Stimulated activated naive B cell treated with anti-CD40 and anti-IgM and Interleukin-4, amounts not matched to agents 10 μg/mL and 1 μg/mL and 100 μg/mL, for 72 hours (primary cell): ENCODE data around the gene GNG4.
A peak's percentile ranks its signal among the peaks of the same experiment; 100 is the strongest.

Source experiments
- ATAC-seq, 2 donors: fragments of 150-1000 bp; cut with Tn5 transposase; replicated peaks; 2 replicates each; pipeline ENCODE4 v1.10.0; 2021; ENCODE audit warnings: moderate library complexity in 1 of 2
- DNase-seq: peaks from one replicate; pipeline ENCODE4 v3.0.0; 2021
- H3K27ac Mint-ChIP-seq: one replicate; pipeline ENCODE4 v1.8.0; 2022; ENCODE audit warnings: mild to moderate bottlenecking, mixed read lengths
- H3K27me3 Mint-ChIP-seq, 2 donors: one replicate each; pipeline ENCODE4 v1.8.0; 2022; ENCODE audit warnings: mixed read lengths in 2 of 2
- H3K36me3 Mint-ChIP-seq, 2 donors: one replicate each; pipeline ENCODE4 v1.8.0; 2022; ENCODE audit warnings: mixed read lengths in 2 of 2, mild to moderate bottlenecking in 1 of 2
- H3K4me1 Mint-ChIP-seq, 2 donors: one replicate each; pipeline ENCODE4 v1.8.0; 2022; ENCODE audit warnings: mixed read lengths in 2 of 2, mild to moderate bottlenecking in 1 of 2
- H3K4me3 Mint-ChIP-seq, 2 donors: one replicate each; pipeline ENCODE4 v1.8.0; 2022; ENCODE audit warnings: mild to moderate bottlenecking in 2 of 2, mixed read lengths in 2 of 2, moderate library complexity in 1 of 2
- H3K9me3 Mint-ChIP-seq, 2 donors: one replicate each; pipeline ENCODE4 v1.8.0; 2022; ENCODE audit warnings: mixed read lengths in 2 of 2, mild to moderate bottlenecking in 1 of 2

GNG4 gene

DNA sequence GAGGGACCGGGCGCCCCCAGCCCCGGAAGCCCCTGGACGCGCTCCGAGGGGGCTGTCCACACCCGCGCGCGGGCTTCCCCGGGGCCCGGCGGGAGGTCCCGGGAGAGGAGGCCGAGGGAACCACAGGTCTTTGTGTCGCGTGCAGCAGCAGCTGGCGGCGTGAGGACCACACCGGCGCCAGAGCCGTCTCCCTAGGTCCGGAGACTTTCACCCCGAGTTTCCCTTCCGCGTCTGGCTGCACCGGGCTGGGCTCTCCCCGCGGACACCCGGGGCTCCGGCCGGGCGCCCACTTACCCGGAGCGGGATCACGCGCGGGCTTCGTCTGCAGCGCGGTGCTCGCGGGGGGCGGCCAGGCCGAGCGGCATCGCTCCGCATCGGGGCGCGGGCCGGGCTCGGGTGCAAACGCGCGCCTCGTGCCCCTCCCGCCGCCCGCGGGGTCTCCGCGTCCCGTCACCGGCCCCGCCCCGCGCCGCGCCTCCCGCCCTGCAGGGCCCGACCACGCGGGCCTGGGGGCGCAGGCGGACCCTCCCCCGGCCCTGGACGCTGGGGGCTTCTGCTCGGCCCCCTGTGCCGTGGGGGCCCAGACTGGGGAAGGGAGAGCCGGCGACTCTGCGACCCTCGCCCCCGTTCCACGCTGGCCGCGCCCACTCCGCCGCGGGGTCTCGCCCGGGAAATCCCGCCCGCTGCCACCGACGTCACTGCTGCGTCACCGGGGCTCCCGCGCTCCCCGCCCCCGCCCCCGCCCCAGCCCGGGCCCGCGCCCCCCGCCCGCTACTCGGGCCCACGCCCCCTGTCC, at the start of gene GNG4:
GNG4 (minus strand) TSS at position 417 of the 796 bp plus-strand sequence. CDS start 65,946 bp downstream, outside the sequence.
- Mint-ChIP-seq H3K27me3 (peaks cover 64 to 75% of the 10 kb centered on the region in 2 donors), H3K9me3 (peaks cover 0 to 3% of the 10 kb centered on the region in 2 donors), H3K4me3 (peak within 1 kb of the TSS; percentile 70 to 80), H3K4me1 (peaks cover 9 to 19% of the 10 kb centered on the region in 2 donors), H3K36me3 (no peaks in the 10 kb centered on the region), H3K27ac (no peak within 1 kb of the TSS)
- peak; percentile 61 to 67 for ATAC-seq
- DNase-seq, result peak; percentile 23

DNA sequence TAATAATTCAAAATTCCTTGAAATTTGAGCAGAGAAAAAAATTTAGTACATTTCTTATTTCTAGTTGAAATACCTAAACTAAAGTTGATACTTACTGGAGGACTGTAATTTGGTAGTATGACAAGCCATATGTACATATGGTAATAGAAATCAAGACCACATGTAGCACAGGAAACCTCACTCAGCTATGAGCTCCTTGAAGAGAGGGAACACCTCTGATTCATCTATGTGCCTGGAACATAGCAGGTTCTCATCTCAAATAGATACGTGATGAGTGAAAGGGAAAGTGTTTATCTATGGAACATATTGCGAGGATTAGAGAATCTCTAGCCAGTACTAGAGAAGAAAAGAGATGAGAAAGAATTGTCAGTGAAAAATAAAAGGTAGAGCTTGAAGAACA, 47.9 kb upstream of the GNG4 start:
- Mint-ChIP-seq H3K27me3 (no peaks in the 10 kb centered on the region), H3K4me1 (peaks cover 0 to 5% of the 10 kb centered on the region in 2 donors), H3K36me3 (peaks cover 41 to 69% of the 10 kb centered on the region in 2 donors), H3K9me3 (no peaks in the 10 kb centered on the region), H3K27ac (no peak overlapping the region), H3K4me3 (no peak overlapping the region)
- ATAC-seq (no peak), DNase-seq (no peak)

DNA sequence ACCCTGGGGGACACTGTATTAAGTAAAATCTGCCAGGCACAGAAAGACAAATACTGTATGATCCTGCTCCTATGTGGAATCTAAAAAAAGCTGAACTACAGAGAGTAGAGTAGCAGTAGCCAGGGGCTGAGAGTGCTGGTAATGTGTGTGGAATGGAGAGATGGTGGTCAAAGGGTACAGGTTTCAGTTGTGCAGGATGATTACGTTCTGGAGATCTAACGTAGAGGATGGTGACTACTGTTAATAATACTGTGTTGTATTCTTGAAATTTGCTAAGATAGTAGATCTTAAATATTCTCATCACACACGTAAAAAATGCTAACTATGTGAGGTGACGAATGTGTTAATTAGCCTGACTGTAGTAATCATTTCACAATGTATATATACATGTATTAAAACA, 39.8 kb upstream of the GNG4 start:
- ATAC-seq, result no peak
- H3K4me1 Mint-ChIP-seq, result no peaks in the 10 kb centered on the region
- H3K9me3 Mint-ChIP-seq, result no peaks in the 10 kb centered on the region
- DNase-seq, result no peak
- H3K27ac Mint-ChIP-seq, result no peak overlapping the region
- no peak overlapping the region for H3K4me3 Mint-ChIP-seq
- H3K36me3 Mint-ChIP-seq, result peaks cover 35 to 54% of the 10 kb centered on the region in 2 donors
- H3K27me3 Mint-ChIP-seq, result no peaks in the 10 kb centered on the region

DNA sequence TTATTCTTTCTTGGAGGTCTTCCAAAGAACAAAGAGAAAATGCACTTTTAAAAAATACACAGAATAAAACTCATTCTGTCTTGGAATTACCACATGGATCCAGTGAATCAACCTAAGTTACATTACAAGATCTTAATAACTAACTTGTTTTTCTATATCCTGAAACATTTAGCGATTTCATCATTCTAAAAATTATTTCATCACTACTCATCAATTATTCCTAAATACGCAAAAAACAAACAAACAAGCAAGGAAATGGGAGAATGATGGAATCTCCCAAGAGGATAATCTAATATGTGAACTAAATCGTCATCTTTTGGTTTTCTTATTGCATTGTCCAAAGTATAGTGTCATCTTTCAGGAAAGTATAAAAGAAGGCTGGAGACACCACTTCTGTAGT, 38.5 kb upstream of the GNG4 start:
- no peak for ATAC-seq
- Mint-ChIP-seq H3K9me3 (no peaks in the 10 kb centered on the region), H3K36me3 (peaks cover 41 to 54% of the 10 kb centered on the region in 2 donors), H3K4me1 (no peaks in the 10 kb centered on the region), H3K4me3 (no peak overlapping the region), H3K27me3 (no peaks in the 10 kb centered on the region), H3K27ac (no peak overlapping the region)
- no peak for DNase-seq

DNA sequence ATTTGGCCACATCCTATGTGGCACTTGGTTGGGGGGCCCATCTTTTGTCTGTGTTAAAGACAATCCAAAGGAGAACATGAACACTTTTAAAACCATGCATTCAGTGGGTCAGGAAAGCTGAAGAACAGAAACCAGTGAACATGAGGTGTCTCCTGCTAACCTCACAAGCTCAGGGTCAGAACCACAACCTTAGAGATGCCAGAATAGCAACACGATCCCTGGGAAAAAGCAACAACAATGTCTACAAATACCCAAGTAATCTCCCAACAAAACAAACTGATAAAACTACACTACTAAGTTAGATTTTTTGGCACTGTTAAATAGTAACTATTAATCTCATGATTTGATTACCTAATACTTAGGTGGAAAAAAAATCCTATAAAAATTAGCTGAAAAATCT, 34.1 kb upstream of the GNG4 start:
- Mint-ChIP-seq H3K27ac (no peak overlapping the region), H3K9me3 (no peaks in the 10 kb centered on the region), H3K27me3 (no peaks in the 10 kb centered on the region), H3K36me3 (peaks cover 54 to 68% of the 10 kb centered on the region in 2 donors), H3K4me1 (no peaks in the 10 kb centered on the region), H3K4me3 (no peak overlapping the region)
- ATAC-seq (no peak), DNase-seq (no peak)

DNA sequence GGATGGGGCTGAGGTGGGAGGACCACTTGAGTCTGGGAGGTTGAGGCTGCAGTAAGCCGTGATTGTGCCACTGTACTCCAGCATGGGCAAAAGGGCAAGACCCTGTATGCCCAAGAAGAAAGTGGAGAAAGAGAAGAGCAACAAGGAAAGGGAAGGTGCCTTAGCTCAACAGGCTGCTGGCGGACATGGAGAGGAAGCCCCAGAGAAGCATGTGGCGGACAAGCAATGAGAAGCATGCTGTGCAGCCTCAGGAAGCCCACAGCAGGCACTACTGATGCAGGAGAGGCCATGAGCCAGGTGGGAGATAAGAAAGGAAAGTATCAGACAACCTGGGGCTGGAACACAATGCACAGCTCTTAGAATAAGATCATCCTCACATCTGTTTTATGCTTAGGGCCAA, 32.6 kb upstream of the GNG4 start:
- Mint-ChIP-seq H3K27me3 (no peaks in the 10 kb centered on the region), H3K4me1 (no peaks in the 10 kb centered on the region), H3K9me3 (no peaks in the 10 kb centered on the region), H3K36me3 (peaks cover 52 to 59% of the 10 kb centered on the region in 2 donors), H3K27ac (no peak overlapping the region), H3K4me3 (no peak overlapping the region)
- ATAC-seq (no peak), DNase-seq (no peak)

DNA sequence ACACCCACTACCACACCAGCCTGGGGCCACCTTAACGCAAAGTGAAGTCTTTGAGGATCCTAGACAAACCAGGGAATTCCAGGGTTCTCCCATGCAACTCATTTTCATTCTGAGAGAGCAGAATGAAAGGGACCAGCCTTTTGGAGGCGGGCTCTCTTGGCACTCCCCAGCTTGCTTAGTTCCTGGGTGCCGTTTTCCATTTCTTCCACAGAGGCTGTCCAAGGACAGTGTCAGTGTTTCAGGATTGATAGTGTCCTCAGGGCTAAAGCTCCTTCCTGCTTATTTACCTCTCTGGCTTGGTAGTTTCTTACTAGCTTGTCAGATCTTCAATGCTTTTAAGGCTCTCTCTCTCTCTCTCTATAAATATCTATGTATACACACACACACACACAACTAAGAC, 30.1 kb upstream of the GNG4 start:
- peaks cover 62 to 66% of the 10 kb centered on the region in 2 donors for H3K36me3 Mint-ChIP-seq
- ATAC-seq, result no peak
- DNase-seq, result no peak
- no peaks in the 10 kb centered on the region for H3K27me3 Mint-ChIP-seq
- peaks cover 7 to 12% of the 10 kb centered on the region in 2 donors for H3K9me3 Mint-ChIP-seq
- no peak overlapping the region for H3K4me3 Mint-ChIP-seq
- no peak overlapping the region for H3K27ac Mint-ChIP-seq
- no peaks in the 10 kb centered on the region for H3K4me1 Mint-ChIP-seq

DNA sequence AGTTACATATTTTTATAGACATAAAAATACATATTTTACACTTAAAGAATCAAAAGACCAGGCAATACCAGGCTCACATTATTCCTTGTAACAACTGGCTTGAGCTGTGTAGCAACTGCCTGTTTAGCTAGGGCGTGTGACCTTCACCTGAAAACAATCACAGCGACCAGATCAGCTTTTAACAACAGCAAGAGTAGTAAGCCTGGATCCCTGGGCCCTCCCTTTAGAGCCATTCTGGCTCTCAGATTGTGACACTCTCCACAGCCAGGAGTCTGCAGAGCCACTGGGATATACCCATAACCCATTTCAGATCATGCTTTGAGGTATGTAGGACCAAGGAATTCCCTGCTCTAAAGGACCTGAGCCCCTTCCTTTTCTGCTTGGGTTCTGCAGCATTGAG, 29.4 kb upstream of the GNG4 start:
- no peaks in the 10 kb centered on the region for H3K4me1 Mint-ChIP-seq
- H3K4me3 Mint-ChIP-seq, result no peak overlapping the region
- peaks cover 65 to 67% of the 10 kb centered on the region in 2 donors for H3K36me3 Mint-ChIP-seq
- ATAC-seq (no peak), DNase-seq (no peak)
- peaks cover 7 to 12% of the 10 kb centered on the region in 2 donors for H3K9me3 Mint-ChIP-seq
- H3K27ac Mint-ChIP-seq, result no peak overlapping the region
- no peaks in the 10 kb centered on the region for H3K27me3 Mint-ChIP-seq

DNA sequence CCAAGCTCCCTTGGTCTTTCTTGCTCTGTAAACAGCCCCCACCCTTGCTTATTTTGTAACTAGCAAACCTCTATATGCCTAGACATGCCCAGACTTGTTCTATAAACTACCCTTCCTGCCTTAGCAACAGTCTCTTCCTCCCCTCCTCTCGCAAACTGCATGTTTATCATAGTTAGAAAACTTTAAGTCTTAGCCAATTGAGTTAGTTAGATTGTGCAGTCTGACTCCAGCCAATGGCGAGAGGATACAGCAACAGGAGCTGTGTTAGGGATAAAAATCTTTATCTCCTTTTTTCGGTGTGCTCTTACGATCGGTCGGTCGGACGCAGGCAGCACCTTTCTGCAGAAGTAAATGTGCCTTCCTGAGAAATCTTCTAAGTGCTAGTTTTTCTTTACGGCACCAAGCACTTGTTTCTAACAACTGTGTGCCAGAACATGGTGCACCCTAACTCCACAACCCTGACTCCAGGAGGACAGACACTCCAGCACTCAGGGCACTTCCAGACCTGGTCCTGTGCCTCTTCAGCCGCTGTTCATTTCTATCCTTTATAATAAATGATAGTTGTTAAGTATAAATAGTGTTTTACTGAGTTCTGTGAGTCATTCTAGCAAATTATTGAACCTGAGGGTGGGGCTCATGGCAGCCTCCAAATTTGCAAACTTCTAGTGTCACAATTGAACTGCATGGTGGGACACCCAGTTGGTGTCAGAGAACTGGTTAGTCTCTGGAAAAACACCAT, 25.7 kb upstream of the GNG4 start:
- peaks cover 74% of the 10 kb centered on the region in 2 donors for H3K36me3 Mint-ChIP-seq
- no peaks in the 10 kb centered on the region for H3K4me1 Mint-ChIP-seq
- H3K27ac Mint-ChIP-seq, result no peak overlapping the region
- ATAC-seq (no peak), DNase-seq (no peak)
- no peak overlapping the region for H3K4me3 Mint-ChIP-seq
- H3K9me3 Mint-ChIP-seq, result peaks cover 36 to 40% of the 10 kb centered on the region in 2 donors
- H3K27me3 Mint-ChIP-seq, result no peaks in the 10 kb centered on the region

DNA sequence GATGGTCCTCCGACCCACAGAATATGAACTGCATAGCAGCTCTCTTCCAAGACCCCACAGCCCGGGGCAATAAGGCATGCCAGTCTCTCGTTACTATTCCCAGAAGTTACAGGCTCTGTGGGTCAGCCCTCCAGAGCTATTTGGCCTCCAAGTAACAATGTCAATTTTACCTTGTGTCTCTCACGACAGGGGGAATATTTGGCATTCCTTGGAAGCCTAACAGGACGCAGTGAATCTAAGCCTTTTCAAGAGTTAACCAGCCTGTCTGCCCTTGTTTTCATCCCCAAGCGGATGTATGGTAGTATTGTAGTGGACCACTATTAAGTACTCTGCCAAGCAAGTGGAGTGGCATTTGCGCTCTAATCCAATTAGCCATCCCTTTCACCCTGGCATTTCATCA, 24.4 kb upstream of the GNG4 start:
- Mint-ChIP-seq H3K27ac (no peak overlapping the region), H3K9me3 (peaks cover 43 to 47% of the 10 kb centered on the region in 2 donors), H3K4me1 (no peaks in the 10 kb centered on the region), H3K36me3 (peaks cover 78% of the 10 kb centered on the region in 2 donors), H3K4me3 (no peak overlapping the region), H3K27me3 (no peaks in the 10 kb centered on the region)
- DNase-seq, result no peak
- no peak for ATAC-seq

DNA sequence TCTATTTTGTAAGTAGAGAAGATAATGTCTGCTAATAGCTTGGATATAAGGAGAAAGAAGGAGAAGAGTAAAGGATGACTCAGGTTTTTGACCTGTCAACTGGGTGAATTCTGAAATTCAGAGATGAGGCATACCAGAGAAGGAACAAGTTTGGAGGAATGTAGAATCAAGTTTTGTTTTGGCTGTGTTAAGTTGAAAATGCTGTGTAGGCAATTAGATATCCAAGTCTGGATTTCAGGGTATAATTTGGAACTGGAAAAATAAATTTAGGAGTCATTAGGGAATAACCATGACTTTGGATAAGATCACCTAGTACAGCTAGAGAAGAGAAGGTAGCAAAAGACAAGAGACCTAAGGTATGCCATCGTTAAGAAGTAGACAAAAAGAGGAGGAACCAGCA, 22.4 kb upstream of the GNG4 start:
- Mint-ChIP-seq H3K27ac (no peak overlapping the region), H3K9me3 (peaks cover 43 to 47% of the 10 kb centered on the region in 2 donors), H3K27me3 (no peaks in the 10 kb centered on the region), H3K4me3 (no peak overlapping the region), H3K4me1 (no peaks in the 10 kb centered on the region), H3K36me3 (peaks cover 81 to 89% of the 10 kb centered on the region in 2 donors)
- ATAC-seq (no peak), DNase-seq (no peak)

DNA sequence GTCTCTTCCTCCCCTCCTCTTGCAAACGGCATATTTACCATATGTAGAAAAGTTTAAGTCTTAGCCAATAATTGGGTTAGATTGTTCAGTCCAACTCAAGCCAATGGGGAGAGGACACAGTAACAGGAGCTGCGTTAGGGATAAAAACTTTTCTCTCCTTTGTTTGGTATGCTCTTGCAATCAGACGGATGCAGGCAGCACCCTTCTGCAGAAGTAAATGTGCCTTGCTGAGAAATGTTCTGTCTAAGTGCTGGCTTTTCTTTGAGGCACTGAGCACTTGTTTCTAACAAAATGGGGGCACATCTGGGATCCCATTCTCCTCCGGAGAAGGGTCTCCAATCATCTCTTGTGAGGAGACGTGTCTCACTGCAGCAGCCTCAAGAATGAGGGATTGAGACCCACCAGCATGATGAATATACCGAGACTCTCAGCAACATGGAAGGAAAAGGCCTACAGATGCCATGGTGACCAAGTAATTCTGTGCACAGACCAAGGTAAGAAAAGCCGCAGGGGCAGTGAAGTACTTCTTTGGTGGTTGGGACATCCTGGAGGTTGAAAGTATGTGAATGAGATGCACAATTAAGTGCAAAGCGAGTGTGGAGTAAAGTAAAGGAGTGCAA, 20.7 kb upstream of the GNG4 start:
- no peak overlapping the region for H3K27ac Mint-ChIP-seq

DNA sequence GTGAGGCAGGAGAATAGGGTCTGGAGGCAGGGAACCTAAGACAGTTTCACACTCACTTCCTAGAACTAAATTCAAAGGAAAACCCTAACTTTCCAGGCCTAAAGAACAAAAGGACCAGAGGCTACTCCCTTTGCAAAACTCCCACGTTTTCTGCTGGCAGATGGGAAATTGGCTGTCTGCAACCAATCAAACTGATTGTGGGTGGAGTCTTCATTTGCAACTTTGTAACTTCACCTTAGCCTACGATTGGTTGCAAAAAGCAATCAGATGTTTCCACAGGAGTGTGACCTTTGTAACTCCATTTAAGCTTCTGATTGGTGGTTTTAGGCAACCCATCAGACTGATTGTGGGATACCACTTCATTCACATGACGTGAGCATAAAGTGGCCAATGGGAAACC, 19.7 kb upstream of the GNG4 start:
- DNase-seq, result no peak
- Mint-ChIP-seq H3K9me3 (peaks cover 34 to 36% of the 10 kb centered on the region in 2 donors), H3K4me3 (no peak overlapping the region), H3K4me1 (no peaks in the 10 kb centered on the region), H3K36me3 (peaks cover 61 to 72% of the 10 kb centered on the region in 2 donors), H3K27ac (no peak overlapping the region), H3K27me3 (no peaks in the 10 kb centered on the region)
- ATAC-seq, result no peak

More for the DNA sequence above, 20.7 kb upstream of the GNG4 start:
- Mint-ChIP-seq H3K4me1 (no peaks in the 10 kb centered on the region), H3K27me3 (no peaks in the 10 kb centered on the region), H3K9me3 (peaks cover 39 to 42% of the 10 kb centered on the region in 2 donors), H3K36me3 (peaks cover 65 to 77% of the 10 kb centered on the region in 2 donors), H3K4me3 (no peak overlapping the region)
- ATAC-seq, result no peak
- DNase-seq, result no peak

DNA sequence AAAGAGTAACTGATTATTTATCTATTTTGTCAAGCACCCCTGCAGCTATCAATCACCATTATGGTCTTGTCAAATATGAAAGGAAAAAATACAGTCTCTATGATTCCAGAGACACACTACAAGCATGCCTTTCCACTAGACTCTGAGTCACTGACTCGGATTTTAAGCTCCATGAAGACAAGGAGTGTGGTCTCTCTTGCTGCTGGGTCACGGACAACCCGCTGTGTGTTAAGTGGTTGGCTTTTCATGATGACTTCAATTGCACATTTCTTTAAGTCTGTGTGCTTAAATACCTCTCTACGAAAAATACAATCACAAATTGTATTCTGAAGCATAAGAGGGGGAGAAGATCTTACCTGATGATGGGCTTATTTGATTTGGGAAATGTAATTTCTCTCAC, 14.0 kb upstream of the GNG4 start:
- DNase-seq, result no peak
- H3K36me3 Mint-ChIP-seq, result peaks cover 22 to 47% of the 10 kb centered on the region in 2 donors
- no peak for ATAC-seq
- H3K9me3 Mint-ChIP-seq, result no peaks in the 10 kb centered on the region
- H3K4me3 Mint-ChIP-seq, result no peak overlapping the region
- no peak overlapping the region for H3K27ac Mint-ChIP-seq
- no peaks in the 10 kb centered on the region for H3K27me3 Mint-ChIP-seq
- H3K4me1 Mint-ChIP-seq, result no peaks in the 10 kb centered on the region
